ENCODE data around the gene BTBD10. TPM values are rescaled to one million over a fixed set of nuclear protein-coding genes. Genes with fewer than 3 reads are reported as not detected.

The BTBD10 gene
- total and polyA plus RNA-seq, 4 donors, result 56.8 to 90.7 (median 61.2) TPM

- Histone ChIP-seq H3K36me3 (ENCODE audit: control insufficient read depth, insufficient read depth, low read length) (no peaks in the 10 kb centered on the region), H3K4me3 (ENCODE audit: low read depth, low read length) (no peak overlapping the region), H3K4me1 (ENCODE audit: control insufficient read depth, insufficient read depth, low read length) (no peaks in the 10 kb centered on the region), H3K9me3 (ENCODE audit: control insufficient read depth, insufficient read depth, low read length) (no peaks in the 10 kb centered on the region), H3K27ac (ENCODE audit: low read depth, low read length) (no peak overlapping the region), H3K27me3 (ENCODE audit: control insufficient read depth, insufficient read depth, low read length) (no peaks in the 10 kb centered on the region)
- no CpG with 5 or more reads among the region's 3 CpGs for WGBS (ENCODE audit: insufficient coverage)
- no peak for DNase-seq (ENCODE audit: low read depth in 4 of 6, low spot score in 6 of 6)
Observed at GRCh38 chr11:13475091-13475490, 12.1 kb upstream of the BTBD10 start.

- 89% methylated on average over 2 of the region's 3 CpGs for WGBS (ENCODE audit: insufficient coverage)
- H3K4me3 ChIP-seq (ENCODE audit: low read depth, low read length), result no peak overlapping the region
Observed at GRCh38 chr11:13473013-13473722, 10.1 kb upstream of the BTBD10 start.

GRCh38 chr11:13468750-13469149 is 5.7 kb upstream of the BTBD10 start:
- H3K36me3 ChIP-seq (ENCODE audit: control insufficient read depth, insufficient read depth, low read length), result no peaks in the 10 kb centered on the region
- peaks cover 4% of the 10 kb centered on the region for H3K27me3 ChIP-seq (ENCODE audit: control insufficient read depth, insufficient read depth, low read length)
- H3K9me3 ChIP-seq (ENCODE audit: control insufficient read depth, insufficient read depth, low read length), result no peaks in the 10 kb centered on the region
- WGBS (ENCODE audit: insufficient coverage), result 92% methylated on average over 4 of the region's 5 CpGs
- DNase-seq (ENCODE audit: low read depth in 4 of 6, low spot score in 6 of 6), result no peak
- H3K4me3 ChIP-seq (ENCODE audit: low read depth, low read length), result no peak overlapping the region
- no peak overlapping the region for H3K27ac ChIP-seq (ENCODE audit: low read depth, low read length)
- H3K4me1 ChIP-seq (ENCODE audit: control insufficient read depth, insufficient read depth, low read length), result peaks cover 2% of the 10 kb centered on the region

More at GRCh38 chr11:13473013-13473722, 10.1 kb upstream of the BTBD10 start:
- no peaks in the 10 kb centered on the region for H3K27me3 ChIP-seq (ENCODE audit: control insufficient read depth, insufficient read depth, low read length)
- no peaks in the 10 kb centered on the region for H3K4me1 ChIP-seq (ENCODE audit: control insufficient read depth, insufficient read depth, low read length)
- H3K36me3 ChIP-seq (ENCODE audit: control insufficient read depth, insufficient read depth, low read length), result no peaks in the 10 kb centered on the region
- H3K27ac ChIP-seq (ENCODE audit: low read depth, low read length), result no peak overlapping the region
- DNase-seq (ENCODE audit: low read depth in 4 of 6, low spot score in 6 of 6), result no peak
- no peaks in the 10 kb centered on the region for H3K9me3 ChIP-seq (ENCODE audit: control insufficient read depth, insufficient read depth, low read length)

- peaks cover 4% of the 10 kb centered on the region for H3K4me1 ChIP-seq (ENCODE audit: control insufficient read depth, insufficient read depth, low read length)
- peak in 3 of 6 donors; percentile 3 to 83 (median 62) for DNase-seq (ENCODE audit: low read depth in 4 of 6, low spot score in 6 of 6)
- H3K9me3 ChIP-seq (ENCODE audit: control insufficient read depth, insufficient read depth, low read length), result no peaks in the 10 kb centered on the region
- WGBS (ENCODE audit: insufficient coverage), result no CpG with 5 or more reads among the region's 6 CpGs
- no peaks in the 10 kb centered on the region for H3K36me3 ChIP-seq (ENCODE audit: control insufficient read depth, insufficient read depth, low read length)
- H3K27ac ChIP-seq (ENCODE audit: low read depth, low read length), result no peak overlapping the region
- peaks cover 4% of the 10 kb centered on the region for H3K27me3 ChIP-seq (ENCODE audit: control insufficient read depth, insufficient read depth, low read length)
- no peak overlapping the region for H3K4me3 ChIP-seq (ENCODE audit: low read depth, low read length)
Observed at GRCh38 chr11:13465909-13466371, 2.9 kb upstream of the BTBD10 start.

GRCh38 chr11:13463779-13464290 is 813 bp upstream of the BTBD10 start:
- no peaks in the 10 kb centered on the region for H3K36me3 ChIP-seq (ENCODE audit: control insufficient read depth, insufficient read depth, low read length)
- no peaks in the 10 kb centered on the region for H3K9me3 ChIP-seq (ENCODE audit: control insufficient read depth, insufficient read depth, low read length)
- no peak for DNase-seq (ENCODE audit: low read depth in 4 of 6, low spot score in 6 of 6)
- peak overlapping the region; percentile 95 for H3K27ac ChIP-seq (ENCODE audit: low read depth, low read length)
- H3K27me3 ChIP-seq (ENCODE audit: control insufficient read depth, insufficient read depth, low read length), result peaks cover 4% of the 10 kb centered on the region
- WGBS (ENCODE audit: insufficient coverage), result 12% methylated on average over 5 of the region's 12 CpGs
- H3K4me3 ChIP-seq (ENCODE audit: low read depth, low read length), result peak overlapping the region; percentile 90
- peaks cover 4% of the 10 kb centered on the region for H3K4me1 ChIP-seq (ENCODE audit: control insufficient read depth, insufficient read depth, low read length)

- Histone ChIP-seq H3K27ac (ENCODE audit: low read depth, low read length) (peak overlapping the region; percentile 95), H3K9me3 (ENCODE audit: control insufficient read depth, insufficient read depth, low read length) (no peaks in the 10 kb centered on the region), H3K4me1 (ENCODE audit: control insufficient read depth, insufficient read depth, low read length) (peaks cover 4% of the 10 kb centered on the region), H3K36me3 (ENCODE audit: control insufficient read depth, insufficient read depth, low read length) (no peaks in the 10 kb centered on the region), H3K4me3 (ENCODE audit: low read depth, low read length) (peak overlapping the region; percentile 90), H3K27me3 (ENCODE audit: control insufficient read depth, insufficient read depth, low read length) (no peaks in the 10 kb centered on the region)
- peak in 4 of 6 donors; percentile 39 to 90 (median 64) for DNase-seq (ENCODE audit: low read depth in 4 of 6, low spot score in 6 of 6)
- WGBS (ENCODE audit: insufficient coverage), result under 1% methylated on average over 16 of the region's 18 CpGs
Observed at GRCh38 chr11:13462311-13462900, 616 bp downstream of the BTBD10 start.

GRCh38 chr11:13461291-13461690 is 1.7 kb downstream of the BTBD10 start:
- DNase-seq (ENCODE audit: low read depth in 4 of 6, low spot score in 6 of 6), result no peak

GRCh38 chr11:13450832-13451397 is 12.1 kb downstream of the BTBD10 start:
- 100% methylated on average over 1 of the region's 2 CpGs for WGBS (ENCODE audit: insufficient coverage)
- no peak overlapping the region for H3K27ac ChIP-seq (ENCODE audit: low read depth, low read length)

More at GRCh38 chr11:13461291-13461690, 1.7 kb downstream of the BTBD10 start:
- peaks cover 4% of the 10 kb centered on the region for H3K4me1 ChIP-seq (ENCODE audit: control insufficient read depth, insufficient read depth, low read length)
- WGBS (ENCODE audit: insufficient coverage), result no CpG with 5 or more reads among the region's 3 CpGs
- no peaks in the 10 kb centered on the region for H3K27me3 ChIP-seq (ENCODE audit: control insufficient read depth, insufficient read depth, low read length)
- no peak overlapping the region for H3K4me3 ChIP-seq (ENCODE audit: low read depth, low read length)
- H3K27ac ChIP-seq (ENCODE audit: low read depth, low read length), result no peak overlapping the region
- no peaks in the 10 kb centered on the region for H3K9me3 ChIP-seq (ENCODE audit: control insufficient read depth, insufficient read depth, low read length)
- no peaks in the 10 kb centered on the region for H3K36me3 ChIP-seq (ENCODE audit: control insufficient read depth, insufficient read depth, low read length)

GRCh38 chr11:13449522-13449921 is 13.5 kb downstream of the BTBD10 start:
- no peaks in the 10 kb centered on the region for H3K36me3 ChIP-seq (ENCODE audit: control insufficient read depth, insufficient read depth, low read length)
- no CpG with 5 or more reads among the region's 1 CpG for WGBS (ENCODE audit: insufficient coverage)
- H3K27ac ChIP-seq (ENCODE audit: low read depth, low read length), result no peak overlapping the region
- no peaks in the 10 kb centered on the region for H3K27me3 ChIP-seq (ENCODE audit: control insufficient read depth, insufficient read depth, low read length)
- H3K4me3 ChIP-seq (ENCODE audit: low read depth, low read length), result no peak overlapping the region
- no peak for DNase-seq (ENCODE audit: low read depth in 4 of 6, low spot score in 6 of 6)
- H3K4me1 ChIP-seq (ENCODE audit: control insufficient read depth, insufficient read depth, low read length), result no peaks in the 10 kb centered on the region
- H3K9me3 ChIP-seq (ENCODE audit: control insufficient read depth, insufficient read depth, low read length), result no peaks in the 10 kb centered on the region

More at GRCh38 chr11:13450832-13451397, 12.1 kb downstream of the BTBD10 start:
- Histone ChIP-seq H3K27me3 (ENCODE audit: control insufficient read depth, insufficient read depth, low read length) (no peaks in the 10 kb centered on the region), H3K4me3 (ENCODE audit: low read depth, low read length) (no peak overlapping the region), H3K4me1 (ENCODE audit: control insufficient read depth, insufficient read depth, low read length) (no peaks in the 10 kb centered on the region), H3K9me3 (ENCODE audit: control insufficient read depth, insufficient read depth, low read length) (no peaks in the 10 kb centered on the region), H3K36me3 (ENCODE audit: control insufficient read depth, insufficient read depth, low read length) (no peaks in the 10 kb centered on the region)
- DNase-seq (ENCODE audit: low read depth in 4 of 6, low spot score in 6 of 6), result no peak
